ENCODE data around the gene FAF1.

Gene FAF1

DNA sequence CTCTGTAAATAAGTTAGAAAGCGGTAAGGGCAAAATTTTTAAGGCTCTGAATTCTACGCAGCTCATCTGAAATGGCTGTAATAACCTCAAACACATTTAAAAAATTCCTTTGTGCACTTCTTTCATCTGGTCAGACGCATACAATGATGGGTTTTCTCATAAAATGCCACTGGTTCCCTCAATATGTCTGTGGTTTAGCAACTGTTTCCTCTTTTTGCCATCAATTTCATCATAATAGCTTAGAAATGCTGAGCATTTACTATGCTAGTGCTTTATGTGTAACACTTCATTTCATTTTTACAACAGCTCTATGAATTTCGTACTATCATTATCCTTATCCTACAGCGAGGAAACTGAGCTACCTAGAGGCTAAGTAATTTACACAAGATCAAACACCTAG lies 501.6 kb downstream of the FAF1 start:
- no peak overlapping the region for H3K27ac ChIP-seq
- TF ChIP-seq CTCF (conservative IDR thresholded peaks at IDR 0.05; ENCODE audit: low read depth), result no peak
- POLR2A ChIA-PET (ENCODE audit: low non-redundant PET), result no interaction called here
- CTCF ChIA-PET, result no interaction called here
- DNase-seq (ENCODE audit: low spot score), result no peak

- no peak for DNase-seq (ENCODE audit: low spot score)
- CTCF ChIA-PET, result interaction anchor here (0.7 kb wide), 1 partner anchor 917 kb away, joined by 3 read pairs; no protein-coding TSS in a partner anchor
- POLR2A ChIA-PET (ENCODE audit: low non-redundant PET), result no interaction called here
- H3K27ac ChIP-seq, result no peak overlapping the region
- no peak for TF ChIP-seq CTCF (conservative IDR thresholded peaks at IDR 0.05; ENCODE audit: low read depth)
Measured at GRCh38 chr1:50454911-50455310, 505.2 kb downstream of the FAF1 start.

DNA sequence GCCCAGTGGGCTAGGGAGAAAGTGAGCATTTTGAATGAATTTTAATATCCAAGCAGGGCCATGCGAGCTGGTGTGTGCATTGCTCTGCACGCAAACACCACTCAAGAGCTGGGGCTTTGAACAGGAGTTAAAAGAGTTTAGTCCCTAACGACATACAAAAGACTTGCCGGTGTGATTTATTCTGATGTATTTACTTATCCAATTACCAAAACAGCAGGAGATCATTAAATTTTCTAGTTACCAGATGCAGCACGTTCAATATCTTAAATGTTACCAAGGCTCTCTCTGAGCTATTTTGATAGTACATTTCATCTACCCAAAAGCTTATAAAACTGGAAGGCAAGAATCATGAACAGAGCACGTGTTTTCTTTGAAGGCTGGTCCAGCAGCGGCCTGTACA lies 506.8 kb downstream of the FAF1 start:
- CTCF ChIA-PET, result interaction anchor here (0.6 kb wide), 1 partner anchor 265 kb away, joined by 3 read pairs; no protein-coding TSS in a partner anchor
- no peak overlapping the region for H3K27ac ChIP-seq
- no peak for TF ChIP-seq CTCF (conservative IDR thresholded peaks at IDR 0.05; ENCODE audit: low read depth)
- DNase-seq (ENCODE audit: low spot score), result no peak
- POLR2A ChIA-PET (ENCODE audit: low non-redundant PET), result no interaction called here

DNA sequence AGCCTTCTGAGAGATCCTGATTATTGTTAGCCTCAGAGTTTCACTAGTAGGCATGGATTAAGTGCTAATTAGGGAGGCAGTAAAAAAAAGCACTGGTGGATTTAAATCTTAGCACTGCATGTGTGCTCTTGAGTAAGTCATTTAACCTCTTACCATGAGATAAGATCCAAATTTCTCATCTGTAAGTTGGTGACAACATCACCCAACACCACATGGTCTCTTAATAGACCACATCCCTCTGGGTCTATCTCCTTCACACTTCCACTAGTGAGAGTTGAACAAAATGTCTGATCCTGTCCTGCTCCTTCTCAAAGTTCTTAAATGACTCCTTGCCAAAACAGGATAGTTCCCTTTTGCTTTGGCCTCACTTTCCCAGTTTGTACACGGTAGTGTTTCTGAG lies 507.4 kb downstream of the FAF1 start:
- DNase-seq (ENCODE audit: low spot score), result no peak
- no peak overlapping the region for H3K27ac ChIP-seq
- ChIA-PET CTCF (interaction anchor here (0.6 kb wide), 1 partner anchor 265 kb away, joined by 3 read pairs; no protein-coding TSS in a partner anchor), POLR2A (ENCODE audit: low non-redundant PET) (no interaction called here)
- no peak for TF ChIP-seq CTCF (conservative IDR thresholded peaks at IDR 0.05; ENCODE audit: low read depth)

DNA sequence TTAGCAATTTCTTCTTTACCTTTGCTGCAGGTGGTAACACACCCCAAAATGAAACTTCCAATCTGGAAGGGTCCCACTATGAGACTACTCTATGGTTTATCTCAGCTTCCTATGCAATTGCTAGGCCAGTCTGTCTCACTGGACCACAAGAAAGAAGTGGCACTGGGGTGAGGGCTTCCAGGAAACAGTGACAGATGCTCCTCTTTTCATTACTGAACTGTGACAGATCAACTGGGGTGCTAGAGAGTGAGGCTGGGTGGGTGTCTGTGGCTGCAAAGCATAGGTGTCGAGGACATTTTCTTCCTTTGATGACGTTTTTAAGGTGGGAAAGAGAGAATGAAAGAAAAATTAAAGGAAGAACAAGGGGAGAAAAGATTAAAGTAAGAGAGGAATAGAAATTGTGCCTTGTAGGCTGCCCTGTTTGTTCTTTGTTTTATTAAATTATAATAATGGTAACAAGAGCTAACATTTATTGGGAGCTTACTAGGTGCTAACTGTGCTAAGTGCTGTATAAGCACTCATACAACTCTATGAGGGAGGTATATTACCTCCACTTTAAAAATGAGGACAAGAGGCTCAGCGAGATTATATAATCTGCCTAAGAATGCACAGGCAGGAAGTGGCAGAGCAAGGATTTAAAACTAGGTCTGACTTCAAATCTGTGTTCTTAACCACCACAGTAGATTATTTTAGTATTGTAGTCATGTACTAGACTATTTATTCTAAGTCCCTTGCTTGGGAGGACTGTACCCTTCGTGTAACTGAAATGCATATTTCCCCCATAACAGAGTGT lies 509.0 kb downstream of the FAF1 start:
- DNase-seq (ENCODE audit: low spot score), result no peak
- TF ChIP-seq CTCF (conservative IDR thresholded peaks at IDR 0.05; ENCODE audit: low read depth), result no peak
- ChIA-PET POLR2A (ENCODE audit: low non-redundant PET) (no interaction called here), CTCF (no interaction called here)
- H3K27ac ChIP-seq, result no peak overlapping the region

GRCh38 chr1:50447961-50448360 lies 512.1 kb downstream of the FAF1 start:
- TF ChIP-seq CTCF (conservative IDR thresholded peaks at IDR 0.05; ENCODE audit: low read depth), result no peak
- no peak for DNase-seq (ENCODE audit: low spot score)
- H3K27ac ChIP-seq, result no peak overlapping the region
- POLR2A ChIA-PET (ENCODE audit: low non-redundant PET), result interaction anchor here (0.5 kb wide), 1 partner anchor 603 kb away, joined by 3 read pairs; no protein-coding TSS in a partner anchor
- CTCF ChIA-PET, result no interaction called here

All from RWPE1 (cell line).